ENCODE data around the gene F5.

The F5 gene

GRCh38 chr1:169595764-169596711, 9.8 kb upstream of the F5 start:
- H3K36me3 ChIP-seq (ENCODE audit: insufficient read depth) = no peaks in the 10 kb centered on the region
- H2AFZ ChIP-seq (ENCODE audit: low read depth) = no peak overlapping the region
- no peak overlapping the region for H3K4me2 ChIP-seq
- no peaks in the 10 kb centered on the region for H3K79me2 ChIP-seq (ENCODE audit: insufficient read depth, low read depth)
- no peaks in the 10 kb centered on the region for H4K20me1 ChIP-seq (ENCODE audit: insufficient read depth)
- peaks cover 18% of the 10 kb centered on the region for H3K4me1 ChIP-seq (ENCODE audit: low read depth, poor library complexity, severe bottlenecking)
- no peak overlapping the region for H3K27ac ChIP-seq
- no peaks in the 10 kb centered on the region for H3K27me3 ChIP-seq (ENCODE audit: insufficient read depth, low read depth)
- H3K9ac ChIP-seq = no peak overlapping the region
- no peak for TF ChIP-seq CTCF (conservative IDR thresholded peaks at IDR 0.05; ENCODE audit: low read depth, low read length)
- no peak overlapping the region for H3K4me3 ChIP-seq (IDR thresholded peaks at IDR 0.05; ENCODE audit: insufficient read depth, low read depth, low read length)

- no peak for TF ChIP-seq CTCF (conservative IDR thresholded peaks at IDR 0.05; ENCODE audit: low read depth, low read length)
Observed at GRCh38 chr1:169594391-169594790, 8.1 kb upstream of the F5 start.

GRCh38 chr1:169590932-169591331, 4.7 kb upstream of the F5 start:
- H4K20me1 ChIP-seq (ENCODE audit: insufficient read depth) = no peaks in the 10 kb centered on the region
- no peak overlapping the region for H3K4me2 ChIP-seq
- TF ChIP-seq CTCF (conservative IDR thresholded peaks at IDR 0.05; ENCODE audit: low read depth, low read length) = no peak
- no peak overlapping the region for H3K27ac ChIP-seq
- no peak overlapping the region for H3K9ac ChIP-seq
- H3K79me2 ChIP-seq (ENCODE audit: insufficient read depth, low read depth) = no peaks in the 10 kb centered on the region
- no peak overlapping the region for H2AFZ ChIP-seq (ENCODE audit: low read depth)
- no peaks in the 10 kb centered on the region for H3K27me3 ChIP-seq (ENCODE audit: insufficient read depth, low read depth)
- H3K4me3 ChIP-seq (IDR thresholded peaks at IDR 0.05; ENCODE audit: insufficient read depth, low read depth, low read length) = no peak overlapping the region
- H3K36me3 ChIP-seq (ENCODE audit: insufficient read depth) = no peaks in the 10 kb centered on the region
- H3K4me1 ChIP-seq (ENCODE audit: low read depth, poor library complexity, severe bottlenecking) = peaks cover 18% of the 10 kb centered on the region

More at GRCh38 chr1:169594391-169594790, 8.1 kb upstream of the F5 start:
- H3K4me2 ChIP-seq = peak overlapping the region; percentile 12; the same call in 1 of the 2 replicates
- H3K27me3 ChIP-seq (ENCODE audit: insufficient read depth, low read depth) = no peaks in the 10 kb centered on the region
- H3K79me2 ChIP-seq (ENCODE audit: insufficient read depth, low read depth) = no peaks in the 10 kb centered on the region
- H2AFZ ChIP-seq (ENCODE audit: low read depth) = no peak overlapping the region; the same call in 1 of the 2 replicates
- no peaks in the 10 kb centered on the region for H3K36me3 ChIP-seq (ENCODE audit: insufficient read depth)
- no peak overlapping the region for H3K4me3 ChIP-seq (IDR thresholded peaks at IDR 0.05; ENCODE audit: insufficient read depth, low read depth, low read length)
- no peaks in the 10 kb centered on the region for H4K20me1 ChIP-seq (ENCODE audit: insufficient read depth)
- H3K4me1 ChIP-seq (ENCODE audit: low read depth, poor library complexity, severe bottlenecking) = peaks cover 18% of the 10 kb centered on the region
- no peak overlapping the region for H3K27ac ChIP-seq
- H3K9ac ChIP-seq = no peak overlapping the region

GRCh38 chr1:169588785-169589485, 2.7 kb upstream of the F5 start:
- Histone ChIP-seq H3K27ac (no peak overlapping the region), H4K20me1 (ENCODE audit: insufficient read depth) (no peaks in the 10 kb centered on the region), H3K4me2 (no peak overlapping the region), H2AFZ (ENCODE audit: low read depth) (no peak overlapping the region), H3K4me3 (IDR thresholded peaks at IDR 0.05; ENCODE audit: insufficient read depth, low read depth, low read length) (no peak overlapping the region), H3K79me2 (ENCODE audit: insufficient read depth, low read depth) (no peaks in the 10 kb centered on the region), H3K27me3 (ENCODE audit: insufficient read depth, low read depth) (no peaks in the 10 kb centered on the region), H3K4me1 (ENCODE audit: low read depth, poor library complexity, severe bottlenecking) (peaks cover 6% of the 10 kb centered on the region), H3K36me3 (ENCODE audit: insufficient read depth) (no peaks in the 10 kb centered on the region), H3K9ac (no peak overlapping the region)
- no peak for TF ChIP-seq CTCF (conservative IDR thresholded peaks at IDR 0.05; ENCODE audit: low read depth, low read length)
